Coronary artery (tissue), 2 donors: ENCODE data around the gene CSF1R.
"Not testable (repeated sequence)": the region's sequence is repeated elsewhere in the genome, so short reads cannot be mapped to it uniquely, and the experiment has no call there.

ENCODE experiments used
- DNase-seq: peaks from one replicate; pipeline ENCODE4 v3.0.0-alpha.2; 2017; ENCODE audit warnings: low spot score
- H3K27ac ChIP-seq, 2 donors: fragments of 200-600 bp; sonication (generic); one replicate each; pipeline ENCODE4 v1.5.1; 2016 to 2019
- H3K4me3 ChIP-seq: fragments of 200-600 bp; sonication (generic); 2 replicates; pipeline ENCODE4 v1.5.1; 2016; ENCODE audit warnings: mild to moderate bottlenecking, moderate library complexity
- CTCF ChIP-seq: fragments of 200-600 bp; sonication (generic); IDR thresholded peaks from one replicate; pipeline ENCODE4 v1.5.1; 2019; ENCODE audit warnings: antibody characterized with exemption

The CSF1R gene

GRCh38 chr5:150034662-150035061 lies 51.7 kb downstream of the CSF1R start:
- TF ChIP-seq CTCF: no peak
- DNase-seq: no peak
- no peak overlapping the region for H3K4me3 ChIP-seq
- no peak overlapping the region for H3K27ac ChIP-seq

GRCh38 chr5:150033334-150033733 lies 53.0 kb downstream of the CSF1R start:
- DNase-seq: no peak

GRCh38 chr5:150028047-150028446 lies 58.3 kb downstream of the CSF1R start:
- not testable (repeated sequence) for H3K4me3 ChIP-seq, DNase-seq, H3K27ac ChIP-seq

More at GRCh38 chr5:150033334-150033733, 53.0 kb downstream of the CSF1R start:
- no peak overlapping the region for H3K4me3 ChIP-seq
- H3K27ac ChIP-seq: no peak overlapping the region
- no peak for TF ChIP-seq CTCF

- Histone ChIP-seq H3K4me3 (no peak overlapping the region), H3K27ac (no peak overlapping the region)
- DNase-seq: no peak
- TF ChIP-seq CTCF: no peak
Measured at GRCh38 chr5:150026682-150027172, 59.6 kb downstream of the CSF1R start.

- Histone ChIP-seq H3K27ac (no peak overlapping the region), H3K4me3 (no peak overlapping the region)
- TF ChIP-seq CTCF: no peak
- DNase-seq: no peak
Measured at GRCh38 chr5:150024346-150024984, 61.9 kb downstream of the CSF1R start.

GRCh38 chr5:150023136-150023535 lies 63.2 kb downstream of the CSF1R start:
- Histone ChIP-seq H3K27ac (no peak overlapping the region), H3K4me3 (no peak overlapping the region)
- DNase-seq: no peak
- TF ChIP-seq CTCF: no peak

GRCh38 chr5:150022681-150023080 lies 63.7 kb downstream of the CSF1R start:
- Histone ChIP-seq H3K27ac (no peak overlapping the region), H3K4me3 (no peak overlapping the region)
- TF ChIP-seq CTCF: no peak
- no peak for DNase-seq
